Spleen (tissue), 7 donors: ENCODE data around the gene LRRN2.

Experiments
- CTCF ChIP-seq, 11 experiments: fragments of 200-600 bp in 7 of 11; fragments of 450-650 bp in 4 of 11; sonication (generic) in 4 of 11; IDR thresholded peaks in 8 of 11; conservative IDR thresholded peaks in 3 of 11; 1 replicate in 7 of 11; 2 replicates in 4 of 11; pipeline versions ENCODE4 v1.4.0 to v1.8.0; 2016 to 2021; ENCODE audit warnings: antibody characterized with exemption in 11 of 11, inconsistent platforms in 4 of 11, mild to moderate bottlenecking in 1 of 11
- POLR2A ChIP-seq, 3 donors: fragments of 450-650 bp; IDR thresholded peaks; one replicate each; pipeline ENCODE4 v1.5.1; 2017; ENCODE audit warnings: antibody characterized with exemption in 3 of 3, mild to moderate bottlenecking in 1 of 3
- POLR2AphosphoS5 ChIP-seq, 3 donors: sonication (generic); formaldehyde crosslinking; IDR thresholded peaks; one replicate each; pipeline ENCODE4 v1.5.1; 2017; ENCODE audit warnings: antibody characterized with exemption in 3 of 3
- donor health status: DM: no; HTN: no; CAD: no; lungs with moderate emphysema.
- donor health status: DM: no; HTN: no; CAD: no.
- donor health status: DM: no; HTN: no; CAD: no.

- TF ChIP-seq CTCF (IDR thresholded peaks at IDR 0.05 in 8 of 11, conservative IDR thresholded peaks at IDR 0.05 in 3 of 11) = no peak
- no peak for TF ChIP-seq POLR2A (IDR thresholded peaks at IDR 0.05)
- TF ChIP-seq POLR2AphosphoS5 (IDR thresholded peaks at IDR 0.05) = no peak
Measured at GRCh38 chr1:204704794-204705492, 19.4 kb upstream of the LRRN2 start.
